H1 (cell line): ENCODE results near the gene MARS1. TPM values are rescaled to one million over a fixed set of nuclear protein-coding genes. Genes with fewer than 3 reads are reported as not detected.

Experiments used
- CTCF ChIA-PET: fragments of 300-600 bp; sonication (Branson Sonifier 250); formaldehyde crosslinking; loops from one replicate; lab custom pipeline; 2021; ENCODE audit not compliant: partially characterized antibody; lab: Charles Lee
- POLR2A ChIA-PET: fragments of 300-600 bp; sonication (Branson Sonifier 250); formaldehyde crosslinking; loops from one replicate; lab custom pipeline; 2021; ENCODE audit warnings: inconsistent platforms; ENCODE audit not compliant: partially characterized antibody; lab: Charles Lee
- DNase-seq, 2 experiments: peaks; one replicate each; pipeline versions ENCODE4 v3.0.0 to v3.0.0-alpha.2; 2010 to 2022; ENCODE audit warnings: low spot score in 2 of 2, low read depth in 1 of 2, mixed read lengths in 1 of 2
- FAIRE-seq: peaks from 2 replicates; lab custom pipeline; 2011; peaks lifted over from hg19 to GRCh38; lab: Jason Lieb, UNC
- H2AFZ ChIP-seq: 2 replicates; pipeline ENCODE4 v1.8.1; 2012; ENCODE audit warnings: low read length, inconsistent platforms
- H2AK5ac ChIP-seq: 2 replicates; pipeline ENCODE4 v1.6.1; 2013; ENCODE audit warnings: low read depth, low read length
- H2BK120ac ChIP-seq: replicated peaks from 2 replicates; pipeline ENCODE3; 2013; ENCODE audit warnings: low read depth, low read length, inconsistent platforms
- H2BK12ac ChIP-seq: 2 replicates; pipeline ENCODE4 v1.6.1; 2013; ENCODE audit warnings: low read depth, low read length
- H2BK15ac ChIP-seq: 2 replicates; pipeline ENCODE4 v1.6.1; 2013; ENCODE audit warnings: low read length
- H2BK20ac ChIP-seq: 2 replicates; pipeline ENCODE4 v1.6.1; 2013; ENCODE audit warnings: low read length
- H2BK5ac ChIP-seq: 2 replicates; pipeline ENCODE4 v1.6.1; 2013; ENCODE audit warnings: low read depth, low read length
- H3K14ac ChIP-seq: 2 replicates; pipeline ENCODE4 v1.6.1; 2013; ENCODE audit warnings: inconsistent platforms; ENCODE audit not compliant: insufficient read length
- H3K18ac ChIP-seq: 2 replicates; pipeline ENCODE4 v1.6.1; 2013; ENCODE audit warnings: low read length; ENCODE audit errors: extremely low read depth
- H3K23ac ChIP-seq: 2 replicates; pipeline ENCODE4 v1.6.1; 2013; ENCODE audit warnings: inconsistent platforms; ENCODE audit not compliant: insufficient read length
- H3K23me2 ChIP-seq: 2 replicates; pipeline ENCODE4 v1.6.1; 2013; ENCODE audit warnings: low read depth, low read length
- H3K27ac ChIP-seq: 2 replicates; pipeline ENCODE4 v1.6.1; 2011; ENCODE audit warnings: low read depth, low read length, inconsistent platforms
- H3K27me3 ChIP-seq, 4 experiments: replicated peaks in 1 of 4; 1 replicate in 1 of 4; 2 replicates in 3 of 4; pipeline versions ENCODE4 v1.6.1 to v1.8.1; 2011 to 2013; ENCODE audit warnings: low read length in 3 of 4, mild to moderate bottlenecking in 3 of 4, inconsistent platforms in 2 of 4, mixed read lengths in 2 of 4, moderate library complexity in 1 of 4; ENCODE audit not compliant: control insufficient read depth in 3 of 4, insufficient read depth in 3 of 4; ENCODE audit errors: extremely low read depth in 1 of 4
- H3K36me3 ChIP-seq, 4 experiments: 2 replicates each; pipeline versions ENCODE4 v1.6.1 to v1.8.1; 2011 to 2013; ENCODE audit warnings: mild to moderate bottlenecking in 4 of 4, low read length in 3 of 4, moderate library complexity in 2 of 4, control low read depth in 1 of 4, inconsistent platforms in 1 of 4; ENCODE audit not compliant: insufficient read depth in 4 of 4, control insufficient read depth in 2 of 4
- H3K4ac ChIP-seq: replicated peaks from 2 replicates; pipeline ENCODE3; 2013; ENCODE audit warnings: low read length, low read depth, mixed read lengths, inconsistent platforms; ENCODE audit not compliant: insufficient read length
- H3K4me1 ChIP-seq, 4 experiments: replicated peaks in 1 of 4; 1 replicate in 1 of 4; 2 replicates in 3 of 4; pipeline versions ENCODE4 v1.6.1 to v1.8.1; 2011 to 2013; ENCODE audit warnings: low read length in 3 of 4, inconsistent platforms in 2 of 4, mixed read lengths in 1 of 4; ENCODE audit not compliant: insufficient read depth in 4 of 4, control insufficient read depth in 3 of 4
- H3K4me2 ChIP-seq, 2 experiments: 2 replicates each; pipeline versions ENCODE4 v1.6.1 to v1.8.1; 2011 to 2013; ENCODE audit warnings: low read depth in 2 of 2, low read length in 2 of 2, control low read depth in 1 of 2, inconsistent platforms in 1 of 2, mild to moderate bottlenecking in 1 of 2; ENCODE audit not compliant: insufficient read depth in 1 of 2
- H3K4me3 ChIP-seq, 4 experiments: fragments of 200-600, 300-600 bp in 1 of 4; sonication (generic), shearing (Covaris generic), sonication (Bioruptor Twin) in 1 of 4; 2 replicates each; pipeline versions ENCODE4 v1.5.1 to v1.8.1; 2011 to 2016; ENCODE audit warnings: low read length in 4 of 4, low read depth in 3 of 4, control low read depth in 2 of 4, inconsistent platforms in 2 of 4, mild to moderate bottlenecking in 2 of 4, mixed read lengths in 1 of 4, moderate library complexity in 1 of 4; ENCODE audit not compliant: insufficient read depth in 2 of 4; ENCODE audit errors: extremely low read depth in 1 of 4
- H3K56ac ChIP-seq: replicated peaks from 2 replicates; pipeline ENCODE3; 2013; ENCODE audit warnings: low read depth, mild to moderate bottlenecking, mixed read lengths, low read length, inconsistent platforms; ENCODE audit not compliant: insufficient read length
- H3K79me1 ChIP-seq: 2 replicates; pipeline ENCODE4 v1.6.1; 2013; ENCODE audit warnings: low read depth, low read length, control low read depth
- H3K79me2 ChIP-seq, 2 experiments: 2 replicates each; pipeline versions ENCODE4 v1.6.1 to v1.8.1; 2012 to 2013; ENCODE audit warnings: low read length in 2 of 2, mild to moderate bottlenecking in 2 of 2, inconsistent platforms in 1 of 2; ENCODE audit not compliant: insufficient read depth in 2 of 2, control insufficient read depth in 1 of 2
- H3K9ac ChIP-seq, 4 experiments: replicated peaks in 1 of 4; 1 replicate in 1 of 4; 2 replicates in 3 of 4; pipeline versions ENCODE4 v1.6.1 to v1.8.1; 2011 to 2013; ENCODE audit warnings: low read depth in 3 of 4, low read length in 3 of 4, control low read depth in 2 of 4, mild to moderate bottlenecking in 2 of 4, moderate library complexity in 2 of 4, inconsistent platforms in 1 of 4; ENCODE audit errors: extremely low read depth in 1 of 4
- H3K9me3 ChIP-seq, 2 experiments: 2 replicates each; pipeline versions ENCODE4 v1.6.1 to v1.8.1; 2012 to 2013; ENCODE audit warnings: mild to moderate bottlenecking in 2 of 2, moderate library complexity in 2 of 2, control low read depth in 1 of 2, inconsistent platforms in 1 of 2, low read depth in 1 of 2, low read length in 1 of 2, mixed read lengths in 1 of 2; ENCODE audit not compliant: insufficient read depth in 2 of 2
- H4K20me1 ChIP-seq, 2 experiments: replicated peaks in 1 of 2; 2 replicates each; pipeline versions ENCODE3 to v1.8.1; 2011 to 2013; ENCODE audit warnings: inconsistent platforms in 2 of 2, low read length in 2 of 2, mild to moderate bottlenecking in 1 of 2; ENCODE audit not compliant: insufficient read depth in 2 of 2, control insufficient read depth in 1 of 2
- H4K5ac ChIP-seq: 2 replicates; pipeline ENCODE4 v1.6.1; 2013; ENCODE audit warnings: low read length, low read depth, mixed read lengths, inconsistent platforms; ENCODE audit not compliant: insufficient read length
- H4K8ac ChIP-seq: 2 replicates; pipeline ENCODE4 v1.8.0; 2013; ENCODE audit warnings: mild to moderate bottlenecking, moderate library complexity, low read length, inconsistent platforms; ENCODE audit not compliant: insufficient read depth; ENCODE audit errors: extremely low read depth
- H4K91ac ChIP-seq: replicated peaks from 2 replicates; pipeline ENCODE3; 2013; ENCODE audit warnings: low read length, mixed read lengths, inconsistent platforms; ENCODE audit not compliant: insufficient read length
- BRCA1 ChIP-seq: IDR thresholded peaks from 2 replicates; pipeline ENCODE4 v1.6.1; 2012; ENCODE audit warnings: low read depth, low read length, improper control_type of control experiment
- JUN ChIP-seq: IDR thresholded peaks from 2 replicates; pipeline ENCODE4 v1.6.1; 2011; ENCODE audit warnings: low read depth, mild to moderate bottlenecking, improper control_type of control experiment, low read length
- POLR2A ChIP-seq, 2 experiments: IDR thresholded peaks; 1 replicate in 1 of 2; 2 replicates in 1 of 2; pipeline ENCODE4 v1.6.1; 2011; ENCODE audit warnings: low read depth in 2 of 2, low read length in 2 of 2, mild to moderate bottlenecking in 2 of 2; ENCODE audit errors: control extremely low read depth in 1 of 2
- POLR2AphosphoS5 ChIP-seq: IDR thresholded peaks from 2 replicates; pipeline ENCODE4 v1.6.1; 2011; ENCODE audit warnings: low read depth, low read length
- RNF2 ChIP-seq: fragments of 200-900, 300-1000 bp; sonication (generic); IDR thresholded peaks from 2 replicates; pipeline ENCODE4 v1.7.1; 2016; ENCODE audit warnings: borderline replicate concordance, low read depth, mild to moderate bottlenecking, antibody characterized with exemption, low read length; ENCODE audit not compliant: poor library complexity, severe bottlenecking; ENCODE audit errors: missing control alignments
- TBP ChIP-seq: IDR thresholded peaks from 2 replicates; pipeline ENCODE4 v1.6.1; 2011; ENCODE audit warnings: low read depth, low read length, improper control_type of control experiment
- TCF12 ChIP-seq: IDR thresholded peaks from 2 replicates; pipeline ENCODE4 v1.6.1; 2011; ENCODE audit warnings: low read depth, mild to moderate bottlenecking, low read length
- WGBS, 2 experiments: shearing (Covaris generic) in 1 of 2; methylation state at CpG; one replicate each; pipeline versions ENCODE4 v1.1.6 to v1.1.7; 2013 to 2015; ENCODE audit warnings: low lambda C conversion rate in 2 of 2, mixed read lengths in 2 of 2, inconsistent platforms in 1 of 2, low coverage in 1 of 2, missing lambda C conversion rate in 1 of 2; ENCODE audit not compliant: insufficient replicate concordance in 2 of 2, insufficient coverage in 1 of 2, insufficient read length in 1 of 2; ENCODE audit errors: extremely low coverage in 1 of 2, missing lambda C conversion rate in 1 of 2; 5-methylcytosine and 5-hydroxymethylcytosine counted together
- polyA plus RNA-seq, 7 experiments: library from polyadenylated mRNA; depleted of rRNA in 3 of 7; stranded (reverse) in 5 of 7; unstranded in 2 of 7; fragments of >200 nt in 5 of 7; fragments of 200-250 nt in 2 of 7; gene quantifications; 1 replicate in 5 of 7; 2 replicates in 1 of 7; 4 replicates in 1 of 7; pipeline versions ENCODE4 v1.2.1 to v1.2.3, GENCODE V29; 2011 to 2013; ENCODE audit warnings: missing spikeins in 2 of 7, mixed read lengths in 2 of 7
- total RNA-seq: library from RNA; stranded (reverse); fragmentation: NEBNext Ultra II Directional; extraction: Animal tissue kit (Norgen Biotek cat#: 25700); gene quantifications from 2 replicates; pipeline ENCODE4 v1.2.1, GENCODE V29; 2021
- TF ChIP-seq, protein P1 (sequence below): IDR thresholded peaks from 2 replicates; pipeline ENCODE4 v1.6.1; 2011; ENCODE audit warnings: low read length, improper control_type of control experiment
- TF ChIP-seq, protein P2 (sequence below): IDR thresholded peaks from 2 replicates; pipeline ENCODE4 v1.6.1; 2012; ENCODE audit warnings: low read length, inconsistent platforms

Gene MARS1
- total and polyA plus RNA-seq, 2 of the 8 experiments (the other 6 are each of a cell fraction or from before 2014, with no cell fraction given) = 194 to 407 TPM

DNA sequence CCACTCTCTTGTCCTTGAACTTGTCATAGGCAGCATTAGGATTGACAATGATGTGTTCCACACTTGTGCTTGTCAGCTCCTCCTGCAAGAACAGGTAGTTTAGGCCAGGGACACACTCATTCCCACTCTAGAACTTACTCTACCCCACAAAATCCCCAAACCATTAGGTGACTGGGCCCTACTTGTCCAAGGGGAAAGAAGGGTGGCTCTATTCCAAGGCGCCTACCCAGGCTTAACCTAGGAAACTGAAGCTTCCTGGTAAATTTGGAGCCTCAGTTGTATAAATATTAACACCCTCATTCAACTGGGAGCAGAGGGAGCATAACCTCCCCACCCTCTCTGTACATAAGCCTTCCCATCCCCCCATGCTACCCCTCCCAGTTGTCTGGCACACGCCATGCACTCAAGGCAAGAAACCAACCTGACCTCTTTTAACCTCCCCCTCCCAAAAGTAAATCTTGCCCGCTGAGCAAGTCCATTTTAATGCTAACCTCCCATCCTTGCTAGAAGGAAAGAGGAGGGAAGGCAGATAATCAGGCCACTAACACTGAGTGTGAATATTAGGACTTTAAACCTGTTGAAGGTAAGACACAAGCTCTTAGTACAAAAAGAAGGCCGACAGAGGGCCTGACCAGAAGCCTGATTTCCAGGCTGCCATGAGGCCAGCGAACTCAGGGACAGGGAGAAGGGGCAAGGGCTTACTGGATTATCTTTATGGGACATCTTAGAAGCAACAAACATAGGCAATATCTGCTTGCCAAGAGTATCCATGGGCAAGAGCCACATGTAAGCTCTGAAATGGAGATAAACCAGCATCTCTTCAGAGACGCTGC is 48.1 kb downstream of the MARS1 start:
- H3K4me1 ChIP-seq = peaks cover 0 to 2% (median 0%) of the 10 kb centered on the region in 4 experiments; a peak in 1 of 7 replicates
- no peak overlapping the region for H2BK120ac ChIP-seq
- ChIA-PET CTCF (interaction anchor here (1.1 to 5.6 kb wide), 3 partner anchors 10 to 85 kb away, joined by 4 to 29 read pairs (median 4); no protein-coding TSS in a partner anchor), POLR2A (interaction anchor here (0.5 to 8.9 kb wide), 12 partner anchors 9 to 1492 kb away, joined by 3 to 65 read pairs (median 4); partner anchors contain the start of genes DCTN2 and DDIT3)
- H3K56ac ChIP-seq = no peak overlapping the region
- no peak overlapping the region for H2BK5ac ChIP-seq
- no peak overlapping the region for H4K91ac ChIP-seq
- peaks cover 14 to 45% (median 40%) of the 10 kb centered on the region in 4 experiments; a peak in 7 of 8 replicates for H3K36me3 ChIP-seq
- no peak overlapping the region for H3K14ac ChIP-seq
- no peak overlapping the region for H3K27ac ChIP-seq
- DNase-seq = no peak
- H2BK12ac ChIP-seq = no peak overlapping the region
- no peak overlapping the region for H3K9ac ChIP-seq
- H2BK15ac ChIP-seq = no peak overlapping the region
- no peak for FAIRE-seq
- H2BK20ac ChIP-seq = no peak overlapping the region
- no peak overlapping the region for H3K4me3 ChIP-seq
- no peak overlapping the region for H2AK5ac ChIP-seq
- H4K8ac ChIP-seq = no peak overlapping the region
- H3K9me3 ChIP-seq = no peaks in the 10 kb centered on the region
- H4K5ac ChIP-seq = no peak overlapping the region
- no peaks in the 10 kb centered on the region for H3K23me2 ChIP-seq
- WGBS, 2 experiments = 63% methylated on average over 6 of the region's 6 CpGs; no CpG with 5 or more reads in 1 of the 2 experiments
- H3K4ac ChIP-seq = no peak overlapping the region
- H3K23ac ChIP-seq = no peak overlapping the region
- peaks cover 0 to 1% (median 0%) of the 10 kb centered on the region in 4 experiments; a peak in 1 of 7 replicates for H3K27me3 ChIP-seq
- no peaks in the 10 kb centered on the region for H3K79me1 ChIP-seq
- no peak overlapping the region for H2AFZ ChIP-seq
- no peaks in the 10 kb centered on the region for H3K79me2 ChIP-seq
- peak overlapping the region; percentile 8 to 27; a peak in 1 of 4 replicates for H3K4me2 ChIP-seq
- H4K20me1 ChIP-seq = peaks cover 0 to 14% of the 10 kb centered on the region in 2 experiments
- H3K18ac ChIP-seq = no peak overlapping the region
- TF ChIP-seq TBP (no peak), BRCA1 (no peak), POLR2A (IDR thresholded peaks at IDR 0.05; ENCODE audit: control extremely low read depth in 1 of 2, low read depth in 2 of 2, low read length in 2 of 2) (no peak), POLR2AphosphoS5 (no peak), JUN (no peak), RNF2 (no peak), TCF12 (no peak)
- TF ChIP-seq, protein P1, sequence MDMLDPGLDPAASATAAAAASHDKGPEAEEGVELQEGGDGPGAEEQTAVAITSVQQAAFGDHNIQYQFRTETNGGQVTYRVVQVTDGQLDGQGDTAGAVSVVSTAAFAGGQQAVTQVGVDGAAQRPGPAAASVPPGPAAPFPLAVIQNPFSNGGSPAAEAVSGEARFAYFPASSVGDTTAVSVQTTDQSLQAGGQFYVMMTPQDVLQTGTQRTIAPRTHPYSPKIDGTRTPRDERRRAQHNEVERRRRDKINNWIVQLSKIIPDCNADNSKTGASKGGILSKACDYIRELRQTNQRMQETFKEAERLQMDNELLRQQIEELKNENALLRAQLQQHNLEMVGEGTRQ = no peak
- TF ChIP-seq, protein P2, sequence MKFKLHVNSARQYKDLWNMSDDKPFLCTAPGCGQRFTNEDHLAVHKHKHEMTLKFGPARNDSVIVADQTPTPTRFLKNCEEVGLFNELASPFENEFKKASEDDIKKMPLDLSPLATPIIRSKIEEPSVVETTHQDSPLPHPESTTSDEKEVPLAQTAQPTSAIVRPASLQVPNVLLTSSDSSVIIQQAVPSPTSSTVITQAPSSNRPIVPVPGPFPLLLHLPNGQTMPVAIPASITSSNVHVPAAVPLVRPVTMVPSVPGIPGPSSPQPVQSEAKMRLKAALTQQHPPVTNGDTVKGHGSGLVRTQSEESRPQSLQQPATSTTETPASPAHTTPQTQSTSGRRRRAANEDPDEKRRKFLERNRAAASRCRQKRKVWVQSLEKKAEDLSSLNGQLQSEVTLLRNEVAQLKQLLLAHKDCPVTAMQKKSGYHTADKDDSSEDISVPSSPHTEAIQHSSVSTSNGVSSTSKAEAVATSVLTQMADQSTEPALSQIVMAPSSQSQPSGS = no peak
